ENCODE results near the gene SIRT7. TPM values are rescaled to one million over a fixed set of nuclear protein-coding genes. Genes with fewer than 3 reads are reported as not detected.

The SIRT7 gene
- total RNA-seq, 1 donor from 2014 or later: 3.7 TPM

GRCh38 chr17:81932333-81932983, 14.5 kb upstream of the SIRT7 start:
- no peak overlapping the region for H3K27ac ChIP-seq (ENCODE audit: low read depth, low read length)
- H3K9ac ChIP-seq (ENCODE audit: low read depth in 1 of 3, low read length in 3 of 3): no peak overlapping the region
- peaks cover 12 to 20% (median 13%) of the 10 kb centered on the region in 3 donors for H3K4me1 ChIP-seq (ENCODE audit: control insufficient read depth in 3 of 3, insufficient read depth in 3 of 3, low read length in 3 of 3)
- H3K27me3 ChIP-seq (ENCODE audit: control insufficient read depth in 3 of 3, insufficient read depth in 3 of 3, low read length in 3 of 3): peaks cover 0 to 7% (median 3%) of the 10 kb centered on the region in 3 donors
- no peak overlapping the region for H3K4me3 ChIP-seq (ENCODE audit: low read length in 3 of 3)
- peaks cover 0 to 3% (median 0%) of the 10 kb centered on the region in 3 donors for H3K36me3 ChIP-seq (ENCODE audit: control insufficient read depth in 3 of 3, insufficient read depth in 3 of 3, low read length in 3 of 3)
- H3K9me3 ChIP-seq (ENCODE audit: control insufficient read depth in 3 of 3, low read length in 3 of 3): no peaks in the 10 kb centered on the region

GRCh38 chr17:81931557-81932332, 13.8 kb upstream of the SIRT7 start:
- H3K9ac ChIP-seq (ENCODE audit: low read depth in 1 of 3, low read length in 3 of 3): no peak overlapping the region
- peaks cover 0 to 3% (median 0%) of the 10 kb centered on the region in 3 donors for H3K36me3 ChIP-seq (ENCODE audit: control insufficient read depth in 3 of 3, insufficient read depth in 3 of 3, low read length in 3 of 3)
- H3K27ac ChIP-seq (ENCODE audit: low read depth, low read length): no peak overlapping the region

GRCh38 chr17:81931189-81931556, 13.2 kb upstream of the SIRT7 start:
- H3K9me3 ChIP-seq (ENCODE audit: control insufficient read depth in 3 of 3, low read length in 3 of 3): no peaks in the 10 kb centered on the region
- peaks cover 0 to 7% (median 3%) of the 10 kb centered on the region in 3 donors for H3K27me3 ChIP-seq (ENCODE audit: control insufficient read depth in 3 of 3, insufficient read depth in 3 of 3, low read length in 3 of 3)
- H3K9ac ChIP-seq (ENCODE audit: low read depth in 1 of 3, low read length in 3 of 3): no peak overlapping the region
- H3K36me3 ChIP-seq (ENCODE audit: control insufficient read depth in 3 of 3, insufficient read depth in 3 of 3, low read length in 3 of 3): peaks cover 0 to 3% (median 0%) of the 10 kb centered on the region in 3 donors
- H3K4me1 ChIP-seq (ENCODE audit: control insufficient read depth in 3 of 3, insufficient read depth in 3 of 3, low read length in 3 of 3): peaks cover 6 to 17% (median 10%) of the 10 kb centered on the region in 3 donors
- H3K4me3 ChIP-seq (ENCODE audit: low read length in 3 of 3): no peak overlapping the region
- no peak overlapping the region for H3K27ac ChIP-seq (ENCODE audit: low read depth, low read length)

More at GRCh38 chr17:81931557-81932332, 13.8 kb upstream of the SIRT7 start:
- Histone ChIP-seq H3K9me3 (ENCODE audit: control insufficient read depth in 3 of 3, low read length in 3 of 3) (no peaks in the 10 kb centered on the region), H3K4me3 (ENCODE audit: low read length in 3 of 3) (no peak overlapping the region), H3K4me1 (ENCODE audit: control insufficient read depth in 3 of 3, insufficient read depth in 3 of 3, low read length in 3 of 3) (peaks cover 8 to 16% (median 9%) of the 10 kb centered on the region in 3 donors), H3K27me3 (ENCODE audit: control insufficient read depth in 3 of 3, insufficient read depth in 3 of 3, low read length in 3 of 3) (peaks cover 0 to 7% (median 3%) of the 10 kb centered on the region in 3 donors)

- H3K9ac ChIP-seq (ENCODE audit: low read depth in 1 of 3, low read length in 3 of 3): no peak overlapping the region
- H3K27ac ChIP-seq (ENCODE audit: low read depth, low read length): no peak overlapping the region
- H3K4me1 ChIP-seq (ENCODE audit: control insufficient read depth in 3 of 3, insufficient read depth in 3 of 3, low read length in 3 of 3): peaks cover 13 to 24% (median 16%) of the 10 kb centered on the region in 3 donors
- H3K36me3 ChIP-seq (ENCODE audit: control insufficient read depth in 3 of 3, insufficient read depth in 3 of 3, low read length in 3 of 3): peaks cover 0 to 3% (median 0%) of the 10 kb centered on the region in 3 donors
- H3K4me3 ChIP-seq (ENCODE audit: low read length in 3 of 3): no peak overlapping the region
- H3K27me3 ChIP-seq (ENCODE audit: control insufficient read depth in 3 of 3, insufficient read depth in 3 of 3, low read length in 3 of 3): peaks cover 0 to 7% (median 3%) of the 10 kb centered on the region in 3 donors
- no peaks in the 10 kb centered on the region for H3K9me3 ChIP-seq (ENCODE audit: control insufficient read depth in 3 of 3, low read length in 3 of 3)
Observed at GRCh38 chr17:81930142-81931125, 12.5 kb upstream of the SIRT7 start.

- Histone ChIP-seq H3K9me3 (ENCODE audit: control insufficient read depth in 3 of 3, low read length in 3 of 3) (no peaks in the 10 kb centered on the region), H3K27me3 (ENCODE audit: control insufficient read depth in 3 of 3, insufficient read depth in 3 of 3, low read length in 3 of 3) (peaks cover 0 to 7% (median 3%) of the 10 kb centered on the region in 3 donors), H3K27ac (ENCODE audit: low read depth, low read length) (no peak overlapping the region), H3K4me3 (ENCODE audit: low read length in 3 of 3) (no peak overlapping the region), H3K4me1 (ENCODE audit: control insufficient read depth in 3 of 3, insufficient read depth in 3 of 3, low read length in 3 of 3) (peaks cover 21 to 33% (median 25%) of the 10 kb centered on the region in 3 donors), H3K9ac (ENCODE audit: low read depth in 1 of 3, low read length in 3 of 3) (no peak overlapping the region), H3K36me3 (ENCODE audit: control insufficient read depth in 3 of 3, insufficient read depth in 3 of 3, low read length in 3 of 3) (peaks cover 0 to 3% (median 0%) of the 10 kb centered on the region in 3 donors)
Observed at GRCh38 chr17:81929253-81930141, 11.5 kb upstream of the SIRT7 start.

- no peak overlapping the region for H3K27ac ChIP-seq (ENCODE audit: low read depth, low read length)
Observed at GRCh38 chr17:81928544-81929252, 10.7 kb upstream of the SIRT7 start.

GRCh38 chr17:81927653-81928543, 9.9 kb upstream of the SIRT7 start, which contains the start of gene MAFG:
Gene MAFG (minus strand): TSS chr17:81927735. CDS start chr17:81923185, 4,550 bp downstream.
- Histone ChIP-seq H3K27me3 (ENCODE audit: control insufficient read depth in 3 of 3, insufficient read depth in 3 of 3, low read length in 3 of 3) (peaks cover 0 to 4% (median 3%) of the 10 kb centered on the region in 3 donors), H3K36me3 (ENCODE audit: control insufficient read depth in 3 of 3, insufficient read depth in 3 of 3, low read length in 3 of 3) (peaks cover 0 to under 1% (median 0%) of the 10 kb centered on the region in 3 donors), H3K9me3 (ENCODE audit: control insufficient read depth in 3 of 3, low read length in 3 of 3) (no peaks in the 10 kb centered on the region), H3K9ac (ENCODE audit: low read depth in 1 of 3, low read length in 3 of 3) (peak within 1 kb of the TSS; percentile 80 to 90 (median 84)), H3K27ac (ENCODE audit: low read depth, low read length) (peak within 1 kb of the TSS; percentile 97), H3K4me1 (ENCODE audit: control insufficient read depth in 3 of 3, insufficient read depth in 3 of 3, low read length in 3 of 3) (peaks cover 33 to 48% (median 40%) of the 10 kb centered on the region in 3 donors), H3K4me3 (ENCODE audit: low read length in 3 of 3) (peak within 1 kb of the TSS; percentile 75 to 83 (median 79))

More at GRCh38 chr17:81928544-81929252, 10.7 kb upstream of the SIRT7 start:
- Histone ChIP-seq H3K4me1 (ENCODE audit: control insufficient read depth in 3 of 3, insufficient read depth in 3 of 3, low read length in 3 of 3) (peaks cover 29 to 41% (median 33%) of the 10 kb centered on the region in 3 donors), H3K27me3 (ENCODE audit: control insufficient read depth in 3 of 3, insufficient read depth in 3 of 3, low read length in 3 of 3) (peaks cover 0 to 7% (median 3%) of the 10 kb centered on the region in 3 donors), H3K4me3 (ENCODE audit: low read length in 3 of 3) (peak overlapping the region in 1 of 3 donors; percentile 60), H3K9me3 (ENCODE audit: control insufficient read depth in 3 of 3, low read length in 3 of 3) (no peaks in the 10 kb centered on the region), H3K9ac (ENCODE audit: low read depth in 1 of 3, low read length in 3 of 3) (peak overlapping the region in 1 of 3 donors; percentile 45), H3K36me3 (ENCODE audit: control insufficient read depth in 3 of 3, insufficient read depth in 3 of 3, low read length in 3 of 3) (peaks cover 0 to 3% (median 0%) of the 10 kb centered on the region in 3 donors)

Measured in skeletal muscle tissue (tissue), 4 donors.